Smooth muscle cell (in vitro differentiated cells): ENCODE results near the gene PARP16. TPM values are rescaled to one million over a fixed set of nuclear protein-coding genes. Genes with fewer than 3 reads are reported as not detected.

Experiments
- DNase-seq: peaks from one replicate; lab custom pipeline; 2025; ENCODE audit not compliant: unreplicated experiment; lab: John Stamatoyannopoulos, UW
- H2AFZ ChIP-seq: fragments of 200-600 bp; sonication (generic); 2 replicates; pipeline ENCODE4 v1.6.0; 2016; ENCODE audit warnings: antibody characterized with exemption, low read depth, mild to moderate bottlenecking
- H3F3A ChIP-seq: fragments of 200-600 bp; sonication (generic); 2 replicates; pipeline ENCODE4 v1.6.0; 2017; ENCODE audit warnings: antibody characterized with exemption, low read depth
- H3K27ac ChIP-seq: fragments of 200-600 bp; sonication (generic); 2 replicates; pipeline ENCODE4 v1.5.1; 2016; ENCODE audit warnings: low read depth, mild to moderate bottlenecking
- H3K27me3 ChIP-seq: fragments of 200-600 bp; sonication (generic); 2 replicates; pipeline ENCODE4 v1.6.1; 2016; ENCODE audit warnings: low read depth, mild to moderate bottlenecking
- H3K36me3 ChIP-seq: fragments of 200-600 bp; sonication (generic); 2 replicates; pipeline ENCODE4 v1.5.1; 2016; ENCODE audit warnings: low read depth
- H3K4me1 ChIP-seq: fragments of 200-600 bp; sonication (generic); 2 replicates; pipeline ENCODE4 v1.5.1; 2016; ENCODE audit warnings: low read depth
- H3K4me2 ChIP-seq: fragments of 200-600 bp; sonication (generic); 2 replicates; pipeline ENCODE4 v1.6.0; 2016; ENCODE audit warnings: mild to moderate bottlenecking
- H3K4me3 ChIP-seq: fragments of 200-600 bp; sonication (generic); 2 replicates; pipeline ENCODE4 v1.5.1; 2016; ENCODE audit warnings: mild to moderate bottlenecking
- H3K79me2 ChIP-seq: fragments of 200-600 bp; sonication (generic); 2 replicates; pipeline ENCODE4 v1.6.0; 2016; ENCODE audit warnings: low read depth, mild to moderate bottlenecking
- H3K9ac ChIP-seq: fragments of 200-600 bp; sonication (generic); 2 replicates; pipeline ENCODE4 v1.6.0; 2016; ENCODE audit warnings: low read depth
- H3K9me3 ChIP-seq: fragments of 200-600 bp; sonication (generic); replicated peaks from 2 replicates; pipeline ENCODE4 v1.5.1; 2016; ENCODE audit warnings: low read depth
- H4K20me1 ChIP-seq: fragments of 200-600 bp; sonication (generic); 2 replicates; pipeline ENCODE4 v1.6.0; 2016; ENCODE audit warnings: low read depth
- CTCF ChIP-seq: fragments of 200-600 bp; sonication (generic); IDR thresholded peaks from 2 replicates; pipeline ENCODE4 v1.5.1; 2017; ENCODE audit warnings: borderline replicate concordance, mild to moderate bottlenecking, antibody characterized with exemption; ENCODE audit not compliant: insufficient read depth, poor library complexity, severe bottlenecking
- WGBS: methylation state at CpG from one replicate; pipeline ENCODE4 v1.1.7; 2016; ENCODE audit warnings: low lambda C conversion rate; 5-methylcytosine and 5-hydroxymethylcytosine counted together
- polyA plus RNA-seq: library from polyadenylated mRNA; unstranded; fragments of >200 nt; fragmentation: Nextera tagmentation; extraction: Ambion mirVana; gene quantifications from 2 replicates; pipeline ENCODE4 v1.2.1, GENCODE V29; 2016
- total RNA-seq: library from RNA; depleted of rRNA; stranded (reverse); fragments of >200 nt; gene quantifications from 2 replicates; pipeline ENCODE4 v1.2.3, GENCODE V29; 2014

Gene PARP16
- total and polyA plus RNA-seq, 2 experiments from 2014 or later = 6.0 to 15.1 TPM

- H3K9me3 ChIP-seq = no peaks in the 10 kb centered on the region
Measured at GRCh38 chr15:65333856-65334255, 47.2 kb upstream of the PARP16 start.

GRCh38 chr15:65333148-65333820 is 46.6 kb upstream of the PARP16 start:
- Histone ChIP-seq H3K79me2 (no peaks in the 10 kb centered on the region), H3K9me3 (no peaks in the 10 kb centered on the region), H3K4me2 (no peak overlapping the region), H3F3A (no peaks in the 10 kb centered on the region), H3K4me1 (peaks cover 27% of the 10 kb centered on the region), H3K27ac (no peak overlapping the region), H3K27me3 (no peaks in the 10 kb centered on the region), H3K36me3 (no peaks in the 10 kb centered on the region), H2AFZ (no peak overlapping the region), H4K20me1 (no peaks in the 10 kb centered on the region), H3K4me3 (no peak overlapping the region), H3K9ac (no peak overlapping the region)
- WGBS = 94% methylated on average over 15 of the region's 16 CpGs
- DNase-seq = no peak
- no peak for TF ChIP-seq CTCF

More at GRCh38 chr15:65333856-65334255, 47.2 kb upstream of the PARP16 start:
- Histone ChIP-seq H2AFZ (no peak overlapping the region), H3F3A (no peaks in the 10 kb centered on the region), H3K4me1 (peaks cover 27% of the 10 kb centered on the region), H3K27ac (no peak overlapping the region), H3K9ac (no peak overlapping the region), H3K79me2 (no peaks in the 10 kb centered on the region), H3K4me2 (no peak overlapping the region), H3K4me3 (no peak overlapping the region), H3K36me3 (no peaks in the 10 kb centered on the region), H3K27me3 (no peaks in the 10 kb centered on the region), H4K20me1 (no peaks in the 10 kb centered on the region)
- no peak for DNase-seq
- no peak for TF ChIP-seq CTCF
- 76% methylated on average over 5 of the region's 5 CpGs for WGBS

- H3K4me1 ChIP-seq = peaks cover 23% of the 10 kb centered on the region
- no peak for DNase-seq
- H3K36me3 ChIP-seq = no peaks in the 10 kb centered on the region
- no peak overlapping the region for H3K4me2 ChIP-seq
- H3F3A ChIP-seq = no peaks in the 10 kb centered on the region
- no peak overlapping the region for H2AFZ ChIP-seq
- no peaks in the 10 kb centered on the region for H3K27me3 ChIP-seq
- no peaks in the 10 kb centered on the region for H3K9me3 ChIP-seq
- 96% methylated on average over 31 of the region's 31 CpGs for WGBS
- no peaks in the 10 kb centered on the region for H3K79me2 ChIP-seq
- TF ChIP-seq CTCF = no peak
- H3K4me3 ChIP-seq = no peak overlapping the region
- H3K27ac ChIP-seq = no peak overlapping the region
- no peaks in the 10 kb centered on the region for H4K20me1 ChIP-seq
- H3K9ac ChIP-seq = no peak overlapping the region
Measured at GRCh38 chr15:65332391-65333147, 45.9 kb upstream of the PARP16 start.
